Heart left ventricle (tissue), 16 donors: ENCODE data around the gene TEAD1. TPM values are rescaled to one million over a fixed set of nuclear protein-coding genes. Genes with fewer than 3 reads are reported as not detected.
A peak's percentile ranks its signal among the peaks of the same experiment; 100 is the strongest.

Experiments used
- ATAC-seq, 4 donors: fragments of 200-7000 bp; cut with Tn5 transposase; one replicate each; pipeline ENCODE4 v1.9.1; 2020 to 2022; ENCODE audit warnings: moderate library complexity in 4 of 4, mild to moderate bottlenecking in 3 of 4, moderate number of reproducible peaks in 1 of 4
- DNase-seq, 5 donors: peaks; one replicate each; pipeline ENCODE4 v3.0.0-alpha.2; 2020
- H3K27ac ChIP-seq, 12 donors: fragments of 200-600 bp; sonication (generic) in 4 of 12; one replicate each; pipeline versions ENCODE4 v1.5.0 to v1.8.0; 2016 to 2022; ENCODE audit warnings: mild to moderate bottlenecking in 2 of 12
- H3K27me3 ChIP-seq, 9 donors: fragments of 200-600 bp; sonication (generic) in 2 of 9; one replicate each; pipeline versions ENCODE4 v1.5.1 to v1.8.0; 2016 to 2022; ENCODE audit warnings: mild to moderate bottlenecking in 3 of 9
- H3K36me3 ChIP-seq, 9 donors: fragments of 200-600 bp; sonication (generic) in 2 of 9; one replicate each; pipeline versions ENCODE4 v1.5.0 to v1.8.0; 2018 to 2022; ENCODE audit warnings: mild to moderate bottlenecking in 2 of 9
- H3K4me1 ChIP-seq, 12 donors: fragments of 200-600 bp; sonication (generic) in 4 of 12; one replicate each; pipeline versions ENCODE4 v1.5.0 to v1.8.0; 2016 to 2022; ENCODE audit warnings: mild to moderate bottlenecking in 3 of 12
- H3K4me3 ChIP-seq, 12 donors: fragments of 200-600 bp; sonication (generic) in 4 of 12; one replicate each; pipeline versions ENCODE4 v1.5.0 to v1.8.0; 2017 to 2022; ENCODE audit warnings: mild to moderate bottlenecking in 9 of 12, moderate library complexity in 4 of 12
- H3K9me3 ChIP-seq, 12 donors: fragments of 200-600 bp; sonication (generic) in 4 of 12; one replicate each; pipeline versions ENCODE4 v1.5.0 to v1.8.0; 2016 to 2022; ENCODE audit warnings: mild to moderate bottlenecking in 1 of 12
- POLR2A ChIP-seq, 2 donors: fragments of 450-650 bp; IDR thresholded peaks; one replicate each; pipeline ENCODE4 v1.6.1; 2017; ENCODE audit warnings: antibody characterized with exemption in 2 of 2, mild to moderate bottlenecking in 2 of 2, moderate library complexity in 2 of 2
- WGBS, 4 donors: extraction: QIAGEN DNeasy Blood & Tissue Kit in 2 of 4; methylation state at CpG; one replicate each; pipeline versions ENCODE4 v1.1.5 to v1.1.7; 2013 to 2018; 5-methylcytosine and 5-hydroxymethylcytosine counted together
- intact Hi-C, 10 donors: fragments of 100-400 bp; cut with DNase I; formaldehyde crosslinking; loops; one replicate each; pipeline versions ENCODE4 v1.11.1 to v1.14.2; 2022
- polyA plus RNA-seq, 2 donors: library from polyadenylated mRNA; stranded (reverse); fragments of 200-250 nt; gene quantifications; one replicate each; pipeline ENCODE4 v1.2.3, GENCODE V29; 2013
- total RNA-seq, 9 donors: library from RNA; depleted of rRNA in 2 of 9; stranded (reverse); fragments of >200 nt in 2 of 9; fragmentation: NEBNext Ultra II Directional in 3 of 9; extraction: Animal tissue kit (Norgen Biotek cat#: 25700) in 3 of 9; gene quantifications; one replicate each; pipeline versions ENCODE4 v1.1.0 to v1.2.4, GENCODE V29; 2016 to 2023
- TF ChIP-seq, protein P1 (sequence below), 12 donors: fragments of 200-600 bp; sonication (generic) in 4 of 12; IDR thresholded peaks; one replicate each; pipeline versions ENCODE4 v1.5.0 to v1.8.0; 2018 to 2022; ENCODE audit warnings: antibody characterized with exemption in 12 of 12, mild to moderate bottlenecking in 5 of 12
- donor health status: ischemic (EF 13 %, LVEDD 7.1; RV severe dilation, severe dysfunction).
- donor health status: healthy with polysubstance abuse.
- donor health status: DM: no; HTN: yes; CAD: no.
- donor health status: DM: no; HTN: no; CAD: no.
- donor health status: ischemic (EF 25% LVEDD 6.9; RV normal size, moderate dysfunction).
- donor health status: ischemic (EF 25% LVEDD 5.7; RV mildly dilated, moderate dysfunction).
- donor health status: healthy.
- donor health status: DM: yes; HTN: yes; CAD: no.
- donor health status: ischemic (EF 35%, LVEDD 5.7; RV mildly dilated, moderate dysfunction).
- donor health status: nonischemic (EF 11% LVEDD 7.7; RV severe dilation, severe dysfunction).
- donor health status: DM: yes; HTN: yes; CAD: no.
- donor health status: PGD.
- donor health status: ischemic (EF 29% LVEDD 5.4; RV normal size, mild dysfunction).
- donor health status: nonischemic (EF 23%, LVEDD 6.1; RV moderate dilation, normal function).

TEAD1 gene
- total and polyA plus RNA-seq, 11 donors = 14.4 to 161 (median 113) TPM

DNA sequence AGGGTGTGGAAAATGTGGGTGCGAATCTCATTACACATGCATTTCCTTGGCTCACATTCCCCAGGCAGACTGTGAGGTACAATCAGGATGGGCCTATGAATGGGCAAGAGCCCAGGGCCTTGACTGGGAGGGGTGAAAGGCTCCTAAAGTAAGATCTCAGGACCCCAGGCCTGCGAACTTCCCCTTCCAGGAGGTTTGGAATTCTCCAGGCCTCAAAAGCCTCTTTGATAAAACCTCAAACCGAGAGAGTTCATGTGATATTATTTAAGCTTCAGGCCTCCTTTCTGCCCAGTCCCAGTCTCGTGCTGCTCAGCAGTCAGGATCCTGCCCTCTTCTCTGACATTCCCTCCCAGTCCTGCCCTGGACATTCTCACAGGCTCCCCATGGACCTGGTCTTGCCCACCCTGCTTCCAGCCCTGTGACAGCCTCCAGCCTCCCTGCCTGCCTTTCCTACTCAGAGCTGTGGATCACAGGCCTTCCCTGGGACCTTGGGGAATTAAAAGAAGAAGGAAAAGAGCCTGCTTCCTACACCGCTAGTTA is 37.3 kb upstream of the TEAD1 start:
- no peaks in the 10 kb centered on the region for H3K36me3 ChIP-seq
- no peak for ATAC-seq
- H3K27me3 ChIP-seq = no peaks in the 10 kb centered on the region
- DNase-seq = no peak
- no peak overlapping the region for H3K4me3 ChIP-seq
- no peaks in the 10 kb centered on the region for H3K9me3 ChIP-seq
- intact Hi-C loops = no loop called here
- peak overlapping the region in 1 of 12 donors; percentile 17 for H3K27ac ChIP-seq
- peaks cover 0 to 7% (median 1%) of the 10 kb centered on the region in 12 donors for H3K4me1 ChIP-seq
- no peak for TF ChIP-seq POLR2A (IDR thresholded peaks at IDR 0.05)
- TF ChIP-seq, protein P1, sequence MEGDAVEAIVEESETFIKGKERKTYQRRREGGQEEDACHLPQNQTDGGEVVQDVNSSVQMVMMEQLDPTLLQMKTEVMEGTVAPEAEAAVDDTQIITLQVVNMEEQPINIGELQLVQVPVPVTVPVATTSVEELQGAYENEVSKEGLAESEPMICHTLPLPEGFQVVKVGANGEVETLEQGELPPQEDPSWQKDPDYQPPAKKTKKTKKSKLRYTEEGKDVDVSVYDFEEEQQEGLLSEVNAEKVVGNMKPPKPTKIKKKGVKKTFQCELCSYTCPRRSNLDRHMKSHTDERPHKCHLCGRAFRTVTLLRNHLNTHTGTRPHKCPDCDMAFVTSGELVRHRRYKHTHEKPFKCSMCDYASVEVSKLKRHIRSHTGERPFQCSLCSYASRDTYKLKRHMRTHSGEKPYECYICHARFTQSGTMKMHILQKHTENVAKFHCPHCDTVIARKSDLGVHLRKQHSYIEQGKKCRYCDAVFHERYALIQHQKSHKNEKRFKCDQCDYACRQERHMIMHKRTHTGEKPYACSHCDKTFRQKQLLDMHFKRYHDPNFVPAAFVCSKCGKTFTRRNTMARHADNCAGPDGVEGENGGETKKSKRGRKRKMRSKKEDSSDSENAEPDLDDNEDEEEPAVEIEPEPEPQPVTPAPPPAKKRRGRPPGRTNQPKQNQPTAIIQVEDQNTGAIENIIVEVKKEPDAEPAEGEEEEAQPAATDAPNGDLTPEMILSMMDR (IDR thresholded peaks at IDR 0.05) = no peak
- 61 to 78% (median 76%) methylated on average over 5 of the region's 5 CpGs for WGBS, 4 donors

DNA sequence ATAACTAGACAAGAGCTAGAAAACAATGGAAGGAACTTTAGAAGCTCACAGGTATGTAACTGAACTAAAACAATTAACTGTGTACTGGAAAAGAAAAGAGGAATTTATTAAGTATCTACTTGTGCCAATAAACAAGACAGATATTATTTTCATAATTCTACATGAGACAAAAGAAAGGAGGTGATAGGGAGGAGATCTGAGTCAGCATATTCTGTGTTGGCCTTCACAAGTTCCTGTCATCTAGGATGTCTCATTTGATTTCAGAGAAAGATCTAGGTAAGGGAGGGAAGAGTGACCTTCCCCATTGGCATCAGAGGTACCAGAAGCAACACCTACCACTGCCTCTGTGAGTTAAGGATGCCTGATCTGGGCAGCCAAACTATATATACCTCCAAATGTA is 34.8 kb upstream of the TEAD1 start:
- Histone ChIP-seq H3K27ac (no peak overlapping the region), H3K36me3 (no peaks in the 10 kb centered on the region), H3K4me1 (peaks cover 0 to 12% (median 2%) of the 10 kb centered on the region in 12 donors), H3K9me3 (no peaks in the 10 kb centered on the region), H3K27me3 (no peaks in the 10 kb centered on the region), H3K4me3 (no peak overlapping the region)
- ATAC-seq (no peak), DNase-seq (no peak)
- intact Hi-C loops = no loop called here
- no peak for TF ChIP-seq POLR2A (IDR thresholded peaks at IDR 0.05)
- TF ChIP-seq, protein P1 (IDR thresholded peaks at IDR 0.05) = no peak

DNA sequence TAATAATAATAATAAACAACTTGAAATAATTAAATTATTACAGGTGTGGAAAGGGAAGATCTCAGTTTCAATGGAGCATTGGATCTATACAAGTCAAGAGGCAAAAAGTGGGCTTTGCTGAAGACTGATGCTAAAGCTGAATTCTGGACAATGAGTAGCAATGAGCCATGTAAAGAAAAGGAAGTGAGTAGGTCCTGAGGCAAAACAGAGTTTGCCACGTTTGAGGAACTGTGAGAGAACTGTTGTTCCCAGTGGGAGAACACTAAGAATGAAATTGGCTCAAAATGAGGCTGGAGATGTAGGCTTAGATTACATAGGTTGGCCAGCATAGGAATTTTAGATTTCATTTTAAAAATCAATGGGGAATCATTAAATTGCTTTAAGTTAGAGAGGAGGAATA is 33.9 kb upstream of the TEAD1 start:
- H3K36me3 ChIP-seq = no peaks in the 10 kb centered on the region
- H3K4me3 ChIP-seq = no peak overlapping the region
- ATAC-seq (no peak), DNase-seq (no peak)
- 27 to 63% (median 49%) methylated on average over 1 of the region's 1 CpG for WGBS, 4 donors
- H3K4me1 ChIP-seq = peaks cover 0 to 12% (median 2%) of the 10 kb centered on the region in 12 donors
- no peak overlapping the region for H3K27ac ChIP-seq
- H3K9me3 ChIP-seq = no peaks in the 10 kb centered on the region
- intact Hi-C loops = no loop called here
- no peaks in the 10 kb centered on the region for H3K27me3 ChIP-seq
- TF ChIP-seq, protein P1 (IDR thresholded peaks at IDR 0.05) = no peak
- no peak for TF ChIP-seq POLR2A (IDR thresholded peaks at IDR 0.05)

DNA sequence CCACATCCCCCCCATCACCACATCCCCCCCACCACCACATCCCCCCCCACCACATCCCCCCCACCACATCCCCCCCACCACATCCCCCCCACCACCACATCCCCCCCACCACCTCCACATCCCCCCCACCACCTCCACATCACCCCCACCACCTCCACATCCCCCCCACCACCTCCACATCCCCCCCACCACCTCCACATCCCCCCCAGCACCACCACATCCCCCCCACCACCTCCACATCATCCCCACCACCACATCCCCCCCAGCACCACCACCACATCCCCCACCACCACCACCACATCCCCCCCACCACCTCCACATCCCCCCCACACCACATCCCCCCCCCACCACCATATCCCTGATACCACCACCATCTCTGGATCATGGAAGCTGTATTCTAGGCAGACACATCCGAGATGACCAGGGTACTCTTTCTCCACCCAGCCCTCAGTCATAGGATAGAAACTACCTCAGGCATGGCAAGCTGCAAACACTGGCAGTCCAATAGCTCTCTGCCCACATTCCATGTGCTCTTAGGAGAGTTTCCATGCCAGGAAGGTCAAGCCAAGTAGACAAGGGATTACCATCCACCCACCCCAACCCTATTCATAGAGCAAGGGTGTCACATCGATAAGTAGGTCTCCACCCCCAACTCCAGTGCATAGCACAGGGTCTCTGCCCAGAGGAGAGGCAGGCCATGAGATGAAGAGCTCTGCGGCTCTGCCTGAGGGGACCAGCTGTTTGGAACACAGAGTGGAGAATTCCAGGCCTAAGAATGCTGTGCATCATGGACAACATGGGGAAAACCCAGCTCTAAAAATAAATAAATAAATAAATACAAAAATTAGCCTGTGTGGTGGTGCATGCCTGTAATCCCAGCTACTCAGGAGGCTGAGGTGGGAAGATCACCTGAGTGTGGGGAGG is 33.0 kb upstream of the TEAD1 start:
- Histone ChIP-seq H3K27me3 (no peaks in the 10 kb centered on the region), H3K9me3 (no peaks in the 10 kb centered on the region), H3K27ac (no peak overlapping the region), H3K4me1 (peaks cover 0 to 12% (median 2%) of the 10 kb centered on the region in 12 donors), H3K36me3 (no peaks in the 10 kb centered on the region), H3K4me3 (no peak overlapping the region)
- ATAC-seq (no peak), DNase-seq (no peak)
- intact Hi-C loops = no loop called here
- WGBS, 4 donors = 79 to 90% (median 89%) methylated on average over 3 of the region's 3 CpGs
- TF ChIP-seq, protein P1 (IDR thresholded peaks at IDR 0.05) = no peak
- no peak for TF ChIP-seq POLR2A (IDR thresholded peaks at IDR 0.05)
